ENCODE results near the gene FSTL3.

- TF ChIP-seq CTCF (IDR thresholded peaks at IDR 0.05) (no peak), POLR2A (IDR thresholded peaks at IDR 0.05) (no peak), EP300 (IDR thresholded peaks at IDR 0.05) (no peak)
Measured at GRCh38 chr19:646779-647565, 29.2 kb upstream of the FSTL3 start.

Data from tibial nerve (tissue), 4 donors.